ENCODE data around the gene C1orf141.
"Not testable (repeated sequence)": the region's sequence is repeated elsewhere in the genome, so short reads cannot be mapped to it uniquely, and the experiment has no call there.

The C1orf141 gene

GRCh38 chr1:67146101-67146500 is 11.3 kb upstream of the C1orf141 start:
- no peak overlapping the region for H3K4me3 ChIP-seq (ENCODE audit: low read length)
- no peak for TF ChIP-seq CTCF (IDR thresholded peaks at IDR 0.05; ENCODE audit: insufficient read depth, low read depth, low read length, missing control alignments)
- DNase-seq (ENCODE audit: low read depth): no peak

- H3K4me3 ChIP-seq (ENCODE audit: low read length): no peak overlapping the region
- no peak for TF ChIP-seq CTCF (IDR thresholded peaks at IDR 0.05; ENCODE audit: insufficient read depth, low read depth, low read length, missing control alignments)
- DNase-seq (ENCODE audit: low read depth): peak; percentile 10
These were observed 9.9 kb upstream of the C1orf141 start for GRCh38 chr1:67144696-67145095.

- no peak overlapping the region for H3K4me3 ChIP-seq (ENCODE audit: low read length)
- DNase-seq (ENCODE audit: low read depth): no peak
- TF ChIP-seq CTCF (IDR thresholded peaks at IDR 0.05; ENCODE audit: insufficient read depth, low read depth, low read length, missing control alignments): no peak
These were observed 9.2 kb upstream of the C1orf141 start for GRCh38 chr1:67143966-67144365.

GRCh38 chr1:67142931-67143330 is 8.2 kb upstream of the C1orf141 start:
- no peak overlapping the region for H3K4me3 ChIP-seq (ENCODE audit: low read length)
- TF ChIP-seq CTCF (IDR thresholded peaks at IDR 0.05; ENCODE audit: insufficient read depth, low read depth, low read length, missing control alignments): no peak
- DNase-seq (ENCODE audit: low read depth): no peak

- DNase-seq (ENCODE audit: low read depth): not testable (repeated sequence)
These were observed 7.1 kb upstream of the C1orf141 start for GRCh38 chr1:67141832-67142231.

GRCh38 chr1:67140460-67140859 is 5.7 kb upstream of the C1orf141 start:
- no peak for TF ChIP-seq CTCF (IDR thresholded peaks at IDR 0.05; ENCODE audit: insufficient read depth, low read depth, low read length, missing control alignments)
- DNase-seq (ENCODE audit: low read depth): no peak
- no peak overlapping the region for H3K4me3 ChIP-seq (ENCODE audit: low read length)

More at GRCh38 chr1:67141832-67142231, 7.1 kb upstream of the C1orf141 start:
- not testable (repeated sequence) for H3K4me3 ChIP-seq (ENCODE audit: low read length)

GRCh38 chr1:67138813-67139499 is 4.2 kb upstream of the C1orf141 start:
- no peak overlapping the region for H3K4me3 ChIP-seq (ENCODE audit: low read length)
- no peak for TF ChIP-seq CTCF (IDR thresholded peaks at IDR 0.05; ENCODE audit: insufficient read depth, low read depth, low read length, missing control alignments)
- DNase-seq (ENCODE audit: low read depth): no peak

Data from epithelial cell of esophagus (primary cell).